ENCODE results near the gene IRAK1. TPM values are rescaled to one million over a fixed set of nuclear protein-coding genes. Genes with fewer than 3 reads are reported as not detected.
"Not testable (repeated sequence)": the region's sequence is repeated elsewhere in the genome, so short reads cannot be mapped to it uniquely, and the experiment has no call there.

Gene IRAK1
- polyA plus RNA-seq, 5 donors, result 41.6 to 74.9 (median 48.0) TPM

DNA sequence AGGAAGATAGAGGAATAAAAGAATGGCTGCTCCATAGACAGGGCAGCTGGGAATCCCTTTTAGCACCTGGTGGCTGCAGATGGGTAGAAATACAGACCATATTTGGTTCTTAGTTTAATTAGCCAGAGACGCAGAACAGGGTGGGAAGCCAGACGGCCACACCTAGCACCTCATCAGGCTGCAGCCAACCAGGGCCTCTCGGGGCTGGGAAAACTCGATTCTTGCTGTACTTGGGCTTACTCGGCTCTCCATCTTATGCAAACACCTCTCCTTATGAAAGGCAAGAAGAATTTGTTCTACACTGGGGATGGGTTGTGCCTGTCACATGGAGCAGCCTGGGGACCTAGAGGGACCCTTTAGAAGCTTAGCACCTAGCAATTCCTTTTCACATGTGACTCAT, 19.7 kb downstream of the IRAK1 start:
- no peak for DNase-seq

DNA sequence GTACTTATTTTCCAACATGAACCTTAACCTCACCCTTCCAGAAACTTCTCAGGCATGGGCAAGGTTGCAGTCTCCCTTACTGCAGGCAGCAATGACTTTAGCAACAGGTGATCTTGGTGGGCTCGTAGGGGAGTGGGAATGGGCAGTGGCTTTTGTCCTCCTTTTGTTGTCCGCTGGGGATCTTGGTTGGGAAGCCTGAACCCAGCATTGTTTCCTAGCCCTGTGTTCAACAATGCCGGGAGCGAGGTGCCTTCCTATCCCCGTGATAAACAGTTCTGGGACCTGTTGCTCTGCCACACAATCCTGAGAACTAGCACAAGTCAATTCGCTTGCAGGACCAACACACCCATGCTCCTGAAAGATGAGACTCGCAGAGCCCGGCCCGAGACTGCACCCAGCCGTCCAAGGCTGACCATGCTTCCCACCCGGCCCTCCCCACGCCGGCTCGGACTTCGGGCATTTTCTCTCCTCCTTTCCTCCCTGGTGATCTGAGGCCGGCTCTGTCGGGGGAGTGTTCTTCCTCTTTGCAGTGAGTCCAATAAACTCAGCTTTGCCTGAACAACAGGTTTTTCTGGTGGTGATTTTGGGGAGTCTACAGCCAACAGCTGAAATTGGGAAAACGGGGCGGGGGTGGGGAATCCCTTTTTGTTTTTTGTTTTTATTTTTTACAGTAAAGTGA, 20.2 kb downstream of the IRAK1 start:
- DNase-seq, result no peak

DNA sequence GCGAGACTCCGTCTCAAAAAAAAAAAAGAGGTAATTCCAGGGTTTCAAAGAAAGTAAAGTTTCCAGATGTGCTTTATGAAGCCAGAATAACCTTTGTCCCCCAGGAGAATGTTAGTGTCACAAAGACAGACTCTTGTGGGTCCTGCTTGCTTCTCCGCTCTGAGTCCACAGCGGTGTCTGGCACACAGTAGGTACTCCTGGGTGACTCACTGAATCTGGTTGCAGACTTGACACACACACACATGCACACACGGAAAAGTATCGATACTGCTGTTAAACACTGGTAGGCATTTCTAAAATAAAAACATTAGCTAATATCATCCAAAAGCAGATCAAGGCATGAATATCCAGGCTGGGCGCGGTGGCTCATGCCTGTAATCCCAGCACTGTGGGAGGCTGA, 24.2 kb downstream of the IRAK1 start:
- DNase-seq, result no peak

- DNase-seq, result not testable (repeated sequence)
These were observed 25.3 kb downstream of the IRAK1 start for GRCh38 chrX:153994398-153994797.

DNA sequence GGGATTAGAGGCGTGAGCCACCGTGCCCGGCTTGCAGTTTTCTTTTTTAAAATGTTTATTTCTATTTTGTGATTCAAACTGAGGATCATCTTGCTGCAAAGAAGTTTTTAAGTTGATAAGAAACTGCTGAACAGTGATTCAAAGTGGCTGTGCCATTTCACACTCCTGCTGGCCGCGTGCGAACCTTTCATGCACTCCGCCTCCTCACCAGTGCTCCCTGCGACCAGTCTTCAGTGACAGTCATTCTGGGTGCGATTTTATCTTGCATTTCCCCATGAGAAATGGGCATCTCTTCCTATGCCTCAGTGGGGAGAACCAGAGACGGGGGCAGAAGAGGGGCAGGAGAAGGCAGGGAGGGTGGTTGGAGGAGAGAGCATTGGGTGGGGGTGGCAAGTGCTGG, 25.7 kb downstream of the IRAK1 start:
- no peak for DNase-seq

- no peak for DNase-seq
These were observed 26.6 kb downstream of the IRAK1 start for GRCh38 chrX:153993079-153993478.

GRCh38 chrX:153992180-153992579, 27.5 kb downstream of the IRAK1 start:
- DNase-seq, result no peak

GRCh38 chrX:153991013-153991580, 28.6 kb downstream of the IRAK1 start:
- no peak for DNase-seq

DNA sequence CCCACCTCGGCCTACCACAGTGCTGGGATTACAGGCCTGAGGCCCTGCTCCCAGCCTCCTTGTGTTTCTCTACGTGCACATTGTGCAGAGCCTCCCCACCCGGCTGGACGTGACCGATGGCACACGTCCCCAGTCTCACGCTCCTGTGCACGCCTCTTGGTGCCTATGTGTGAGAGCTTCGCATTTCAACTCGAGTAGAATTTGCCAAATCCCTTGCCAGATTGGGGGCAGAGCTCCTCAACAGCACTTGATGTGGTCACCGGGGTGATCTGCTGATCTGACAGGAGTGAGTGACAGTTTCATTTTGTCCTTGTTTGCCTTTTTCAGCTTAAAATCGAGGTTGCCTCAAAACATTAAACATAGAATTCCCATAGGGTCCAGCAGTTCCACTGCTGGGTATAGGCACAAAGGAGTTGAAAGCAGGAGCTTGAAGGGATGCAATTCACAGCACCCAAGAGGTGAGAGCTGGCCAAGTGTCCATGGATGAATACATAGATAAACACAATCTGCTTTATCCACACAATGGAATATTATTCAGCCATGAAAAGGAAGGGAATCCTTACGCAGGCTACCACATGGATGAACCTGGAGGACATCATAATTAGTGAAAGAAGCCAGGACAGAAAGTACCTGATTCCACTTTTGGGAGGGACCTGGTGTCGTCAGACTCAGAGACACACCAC, 29.6 kb downstream of the IRAK1 start:
- DNase-seq, result no peak

- DNase-seq, result no peak
These were observed 31.2 kb downstream of the IRAK1 start for GRCh38 chrX:153988493-153988892.

DNA sequence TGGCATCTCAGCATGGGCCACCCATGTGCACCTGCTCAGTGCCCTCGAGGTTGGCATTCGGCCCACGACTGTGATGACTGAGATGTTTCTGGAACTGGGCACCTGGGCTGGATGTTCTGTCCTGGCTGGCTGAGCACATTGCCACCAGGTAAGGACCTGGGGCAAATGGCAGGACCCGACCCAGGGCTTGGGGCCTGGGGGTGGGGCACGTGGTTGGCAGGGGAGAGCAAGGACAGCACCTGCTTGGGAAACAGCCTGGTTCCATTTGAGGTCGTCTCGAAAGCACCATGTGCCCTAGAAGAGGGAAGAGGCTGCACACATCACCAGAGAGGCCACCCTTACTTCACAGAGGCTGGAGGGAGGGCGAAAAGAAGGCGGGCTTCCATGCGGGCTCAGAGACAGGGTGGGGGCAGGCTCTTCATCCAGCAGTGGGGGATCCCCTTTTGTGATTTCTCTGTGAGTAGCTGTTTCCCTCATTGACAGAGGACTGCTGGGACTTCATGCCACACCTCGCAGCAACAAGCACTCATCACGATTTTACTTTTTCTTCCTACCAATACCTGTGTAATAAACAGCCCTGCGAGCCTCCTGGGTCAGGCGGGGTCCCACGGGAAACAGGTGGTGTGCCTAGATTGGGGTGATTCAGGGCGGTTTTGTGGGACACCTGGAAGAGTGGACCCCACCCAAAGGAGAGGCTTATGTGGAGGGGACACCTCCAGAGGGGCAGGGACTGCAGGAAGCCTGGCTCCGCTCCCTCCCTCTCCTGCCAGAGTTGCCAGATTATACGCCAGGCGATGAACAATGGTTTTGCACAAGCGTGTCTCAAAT, 35.1 kb downstream of the IRAK1 start:
- DNase-seq, result no peak

DNA sequence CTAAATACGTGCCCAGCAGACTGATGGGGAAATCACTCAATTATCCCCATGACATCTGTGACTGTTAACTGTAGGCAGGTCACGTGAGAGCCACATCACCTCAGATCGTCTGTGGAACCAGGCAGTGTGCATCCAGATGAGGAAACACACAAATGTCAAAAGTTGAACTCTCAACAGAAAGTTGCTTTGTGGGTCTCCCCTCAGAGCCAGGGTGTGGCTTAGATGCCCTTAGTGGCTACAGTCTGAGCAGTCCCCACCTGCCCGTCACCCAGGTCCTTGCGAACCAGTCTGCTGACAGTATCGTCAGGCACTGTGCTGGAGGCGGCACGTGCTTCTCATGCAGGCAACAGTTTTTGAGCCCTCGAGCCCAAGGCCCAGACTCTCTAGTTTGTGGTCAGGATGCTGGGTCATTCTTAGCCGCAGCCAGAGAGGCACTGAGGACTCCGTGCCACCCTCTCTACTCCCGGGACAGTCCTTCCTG, 36.3 kb downstream of the IRAK1 start:
- no peak for DNase-seq

DNA sequence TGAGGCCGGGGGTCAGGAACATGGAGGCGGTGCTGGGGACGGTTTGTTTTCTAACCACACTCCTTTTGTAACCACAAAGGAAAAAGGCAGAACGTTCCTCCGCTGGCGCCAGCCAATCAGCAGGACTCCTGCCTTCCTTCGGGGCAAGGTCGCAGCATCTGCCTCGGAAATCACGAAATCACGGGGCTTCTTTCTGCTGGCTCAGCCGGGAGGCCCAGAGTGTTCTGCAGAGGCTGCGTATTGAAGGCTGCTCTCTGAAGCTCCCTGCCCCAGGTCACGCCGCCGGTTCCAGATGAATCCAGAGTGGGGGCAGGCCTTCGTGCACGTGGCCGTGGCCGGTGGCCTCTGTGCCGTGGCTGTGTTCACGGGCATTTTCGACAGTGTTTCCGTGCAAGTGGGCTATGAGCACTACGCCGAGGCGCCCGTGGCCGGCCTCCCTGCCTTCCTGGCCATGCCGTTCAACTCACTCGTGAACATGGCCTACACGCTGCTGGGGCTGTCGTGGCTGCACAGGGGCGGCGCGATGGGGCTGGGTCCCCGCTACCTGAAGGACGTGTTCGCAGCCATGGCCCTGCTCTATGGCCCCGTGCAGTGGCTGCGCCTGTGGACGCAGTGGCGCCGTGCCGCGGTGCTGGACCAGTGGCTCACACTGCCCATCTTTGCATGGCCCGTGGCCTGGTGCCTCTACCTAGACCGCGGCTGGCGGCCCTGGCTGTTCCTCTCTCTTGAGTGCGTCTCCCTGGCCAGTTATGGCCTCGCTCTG, 37.8 kb downstream of the IRAK1 start:
- DNase-seq, result no peak

DNA sequence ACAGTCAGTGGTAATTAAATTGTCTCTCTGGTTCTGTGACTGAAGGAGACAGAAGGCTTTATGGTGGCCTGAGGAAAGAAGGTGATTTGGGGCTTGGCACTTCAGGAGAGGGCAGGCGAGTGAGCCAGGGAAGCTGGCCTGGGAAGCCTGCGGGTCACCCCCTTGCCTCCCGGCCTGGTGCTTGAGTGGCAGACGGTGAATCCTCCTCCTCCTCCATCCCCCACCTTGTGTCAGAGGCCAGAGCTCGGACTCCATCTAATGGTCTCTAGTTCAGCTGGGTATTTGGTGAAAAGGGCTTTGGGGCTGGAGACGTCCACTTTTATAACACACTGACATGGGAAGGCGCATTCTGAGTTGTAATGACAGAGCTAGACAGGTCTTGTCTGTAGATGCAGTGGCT, 38.5 kb downstream of the IRAK1 start:
- no peak for DNase-seq

GRCh38 chrX:153980394-153980793, 39.3 kb downstream of the IRAK1 start:
- DNase-seq, result not testable (repeated sequence)

GRCh38 chrX:153974726-153975286, 44.9 kb downstream of the IRAK1 start:
- no peak for DNase-seq

- DNase-seq, result no peak
These were observed 45.5 kb downstream of the IRAK1 start for GRCh38 chrX:153974003-153974725.

- DNase-seq, result no peak
These were observed 46.3 kb downstream of the IRAK1 start for GRCh38 chrX:153973127-153974002.

- peak; percentile 89 for DNase-seq
These were observed 47.2 kb downstream of the IRAK1 start, which contains the start of gene TMEM187 for GRCh38 chrX:153972368-153973126. TSS of gene TMEM187 (plus strand) at chrX:153972754. CDS start at chrX:153982063, 9,309 bp downstream.

Data from right lung (tissue), 5 donors.